GM13977 (cell line): Measurements from ENCODE around the gene GRHPR.

Experiments
- DNase-seq: peaks from one replicate; pipeline ENCODE4 v3.0.0; 2012; ENCODE audit warnings: low spot score
- in situ Hi-C: fragments of 300-500 bp; cut with MboI; formaldehyde crosslinking; loops from one replicate; pipeline ENCODE4 v1.12.0; 2022; ENCODE audit warnings: low sequenced_read_pairs, low pct_unique_long_range_greater_than_20kb, mixed read lengths, inconsistent platforms; ENCODE audit not compliant: unreplicated experiment
- TF ChIP-seq, protein P1 (sequence below): IDR thresholded peaks from 2 replicates; pipeline ENCODE4 v1.5.1; 2012; ENCODE audit warnings: mild to moderate bottlenecking, control low read depth; ENCODE audit not compliant: insufficient read depth; ENCODE audit errors: extremely low read depth, missing control alignments

Gene GRHPR

GRCh38 chr9:37442556-37442955, 20.1 kb downstream of the GRHPR start:
- in situ Hi-C loops = no loop called here
- TF ChIP-seq, protein P1, sequence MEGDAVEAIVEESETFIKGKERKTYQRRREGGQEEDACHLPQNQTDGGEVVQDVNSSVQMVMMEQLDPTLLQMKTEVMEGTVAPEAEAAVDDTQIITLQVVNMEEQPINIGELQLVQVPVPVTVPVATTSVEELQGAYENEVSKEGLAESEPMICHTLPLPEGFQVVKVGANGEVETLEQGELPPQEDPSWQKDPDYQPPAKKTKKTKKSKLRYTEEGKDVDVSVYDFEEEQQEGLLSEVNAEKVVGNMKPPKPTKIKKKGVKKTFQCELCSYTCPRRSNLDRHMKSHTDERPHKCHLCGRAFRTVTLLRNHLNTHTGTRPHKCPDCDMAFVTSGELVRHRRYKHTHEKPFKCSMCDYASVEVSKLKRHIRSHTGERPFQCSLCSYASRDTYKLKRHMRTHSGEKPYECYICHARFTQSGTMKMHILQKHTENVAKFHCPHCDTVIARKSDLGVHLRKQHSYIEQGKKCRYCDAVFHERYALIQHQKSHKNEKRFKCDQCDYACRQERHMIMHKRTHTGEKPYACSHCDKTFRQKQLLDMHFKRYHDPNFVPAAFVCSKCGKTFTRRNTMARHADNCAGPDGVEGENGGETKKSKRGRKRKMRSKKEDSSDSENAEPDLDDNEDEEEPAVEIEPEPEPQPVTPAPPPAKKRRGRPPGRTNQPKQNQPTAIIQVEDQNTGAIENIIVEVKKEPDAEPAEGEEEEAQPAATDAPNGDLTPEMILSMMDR = no peak
- DNase-seq = no peak

DNA sequence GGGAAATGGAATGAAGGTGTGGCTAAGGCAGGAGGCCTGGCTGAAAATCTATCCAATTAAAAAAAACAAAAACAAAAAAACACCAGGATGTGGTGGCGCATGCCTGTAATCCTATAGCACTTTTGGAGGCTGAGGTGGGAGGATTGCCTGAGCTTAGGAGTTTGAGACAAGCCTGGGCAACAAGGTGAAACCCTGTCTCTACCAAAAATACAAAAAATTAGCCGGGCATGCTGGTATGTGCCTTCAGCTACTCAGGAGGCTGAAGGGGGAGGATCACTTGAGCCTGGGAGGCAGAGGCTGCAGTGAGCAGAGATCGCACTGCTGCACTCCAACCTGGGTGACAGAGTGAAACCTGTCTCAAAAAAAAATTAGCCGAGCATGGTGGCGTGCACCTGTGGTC, 21.1 kb downstream of the GRHPR start:
- in situ Hi-C loops = no loop called here
- DNase-seq = no peak
- TF ChIP-seq, protein P1 = no peak

DNA sequence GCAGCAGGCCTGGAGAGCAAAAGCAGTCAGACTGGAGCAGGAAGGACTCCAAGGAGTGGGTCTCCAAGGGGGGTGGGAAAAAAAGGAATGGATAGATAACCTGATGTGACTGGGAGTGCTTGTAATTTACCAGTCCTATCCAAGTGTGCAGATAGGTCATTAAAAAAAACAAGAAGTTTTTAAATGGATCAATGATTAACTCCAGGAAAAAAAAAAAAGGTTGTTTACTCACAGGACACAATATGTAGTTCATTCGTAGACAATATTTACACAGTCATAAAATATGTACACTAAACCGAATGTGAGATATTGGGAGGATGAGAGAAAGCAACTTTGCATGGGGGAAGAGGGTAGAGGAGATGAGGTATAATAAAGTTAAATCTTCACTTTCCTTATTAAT, 22.4 kb downstream of the GRHPR start:
- in situ Hi-C loops = no loop called here
- TF ChIP-seq, protein P1 = no peak
- DNase-seq = no peak

GRCh38 chr9:37445832-37446231, 23.3 kb downstream of the GRHPR start:
- no peak for DNase-seq
- TF ChIP-seq, protein P1 = no peak
- in situ Hi-C loops = no loop called here

- TF ChIP-seq, protein P1 = no peak
These were observed 23.9 kb downstream of the GRHPR start for GRCh38 chr9:37446401-37446800.

GRCh38 chr9:37447111-37447510, 24.6 kb downstream of the GRHPR start:
- TF ChIP-seq, protein P1 = no peak
- DNase-seq = no peak
- in situ Hi-C loops = no loop called here

More at GRCh38 chr9:37446401-37446800, 23.9 kb downstream of the GRHPR start:
- DNase-seq = no peak
- in situ Hi-C loops = no loop called here

DNA sequence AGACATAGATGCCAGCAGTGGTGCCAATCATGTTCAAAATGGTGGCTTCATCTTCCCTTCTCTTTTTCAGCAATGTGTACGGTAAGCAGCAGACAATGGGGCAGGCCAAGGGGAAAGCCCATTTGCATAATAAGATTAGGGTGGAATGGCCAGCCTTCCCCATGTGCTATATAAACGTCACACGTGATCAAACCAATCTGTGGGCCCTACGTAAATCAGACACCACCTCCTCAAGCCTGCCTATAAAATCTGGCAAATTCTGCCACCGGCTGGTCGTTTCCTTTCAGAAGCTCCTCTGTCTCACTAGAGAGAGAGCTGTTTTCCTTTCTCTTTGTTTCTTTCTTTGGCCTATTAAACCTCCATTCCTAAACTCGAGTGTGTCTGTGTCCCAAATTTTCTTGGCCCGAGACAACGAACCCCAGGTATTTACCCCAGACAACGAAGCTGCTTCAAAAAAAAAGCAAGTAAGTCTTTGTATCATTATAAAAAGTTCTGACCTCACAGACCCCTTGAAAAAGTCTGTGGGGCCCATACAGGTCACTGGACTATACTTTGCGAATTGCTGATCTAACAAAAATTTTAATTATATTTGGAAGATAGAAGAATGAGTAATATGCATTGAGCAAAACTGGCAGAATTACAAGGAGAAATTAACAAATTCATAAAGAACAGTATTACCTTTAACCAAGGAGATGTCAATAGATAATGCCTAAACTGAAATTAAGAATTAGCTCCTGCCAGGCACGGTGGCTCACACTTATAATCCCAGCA, 27.6 kb downstream of the GRHPR start:
- TF ChIP-seq, protein P1 = no peak
- in situ Hi-C loops = no loop called here
- DNase-seq = no peak
